ENCODE measurements around the gene BYSL. TPM values are rescaled to one million over a fixed set of nuclear protein-coding genes. Genes with fewer than 3 reads are reported as not detected.
A peak's percentile ranks its signal among the peaks of the same experiment; 100 is the strongest.

Gene BYSL
- total and polyA plus RNA-seq, 9 of the 15 experiments (the other 6 are each of a cell fraction or from before 2014, with no cell fraction given): 22.2 to 92.3 (median 53.4) TPM

DNA sequence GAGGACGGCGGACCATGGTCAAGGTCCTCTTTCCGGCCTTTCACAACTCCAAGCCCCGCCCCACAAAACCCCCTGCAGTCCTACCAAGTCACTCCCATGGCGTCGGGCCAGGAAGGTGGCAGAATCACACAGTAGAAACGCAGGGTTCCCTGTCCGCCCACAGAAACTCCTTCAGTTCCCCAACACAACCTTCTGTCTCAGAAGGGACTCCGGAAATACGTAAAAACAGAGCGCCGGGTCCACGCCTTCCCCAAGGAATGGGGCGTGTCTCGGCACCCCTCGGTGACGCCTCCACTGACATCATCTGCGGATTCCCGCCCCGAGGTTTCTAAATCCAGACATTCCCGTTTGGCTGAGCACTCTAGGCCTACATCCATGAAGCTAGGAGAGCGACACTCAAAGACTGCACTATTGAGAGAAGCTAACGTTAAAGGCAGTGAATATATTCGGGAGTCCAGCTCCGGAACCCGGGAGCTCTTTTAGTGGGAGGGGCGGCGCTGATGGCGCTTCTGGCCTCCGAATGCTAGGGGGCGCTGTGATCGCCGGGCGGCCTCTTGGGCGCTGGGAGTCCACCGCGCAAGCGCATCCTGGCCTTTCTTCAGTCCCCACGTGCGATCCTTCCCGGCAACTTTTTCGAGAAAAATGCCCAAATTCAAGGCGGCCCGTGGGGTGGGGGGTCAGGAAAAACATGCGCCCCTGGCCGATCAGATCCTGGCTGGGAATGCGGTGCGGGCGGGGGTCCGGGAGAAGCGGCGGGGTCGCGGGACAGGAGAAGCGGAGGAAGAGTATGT lies at the start of gene BYSL, which contains the start of gene MED20 (continued):
- peak; percentile 10; the same call in 1 of the 2 replicates for TF ChIP-seq NFATC3 (IDR thresholded peaks at IDR 0.05)
- TF ChIP-seq TBL1XR1 (IDR thresholded peaks at IDR 0.05; ENCODE audit: low read length in 2 of 2): peak in 1 of 2 experiments; percentile 97; a peak in 2 of 4 replicates
- peak; percentile 10; the same call in 1 of the 2 replicates for TF ChIP-seq ARID1B (IDR thresholded peaks at IDR 0.05)
- no peak for TF ChIP-seq ZNF3 (CRISPR knock-in tag; IDR thresholded peaks at IDR 0.05)
- no peak for TF ChIP-seq SOX6 (IDR thresholded peaks at IDR 0.05)
- peak; percentile 96 for TF ChIP-seq NFIC (IDR thresholded peaks at IDR 0.05)
- TF ChIP-seq, protein P1, sequence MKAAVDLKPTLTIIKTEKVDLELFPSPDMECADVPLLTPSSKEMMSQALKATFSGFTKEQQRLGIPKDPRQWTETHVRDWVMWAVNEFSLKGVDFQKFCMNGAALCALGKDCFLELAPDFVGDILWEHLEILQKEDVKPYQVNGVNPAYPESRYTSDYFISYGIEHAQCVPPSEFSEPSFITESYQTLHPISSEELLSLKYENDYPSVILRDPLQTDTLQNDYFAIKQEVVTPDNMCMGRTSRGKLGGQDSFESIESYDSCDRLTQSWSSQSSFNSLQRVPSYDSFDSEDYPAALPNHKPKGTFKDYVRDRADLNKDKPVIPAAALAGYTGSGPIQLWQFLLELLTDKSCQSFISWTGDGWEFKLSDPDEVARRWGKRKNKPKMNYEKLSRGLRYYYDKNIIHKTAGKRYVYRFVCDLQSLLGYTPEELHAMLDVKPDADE (conservative IDR thresholded peaks at IDR 0.05; ENCODE audit: control insufficient read depth, low read depth, low read length): no peak; the same call in 1 of the 2 replicates
- TF ChIP-seq WHSC1 (IDR thresholded peaks at IDR 0.05; ENCODE audit: low read length): no peak
- peak; percentile 100 for TF ChIP-seq MTA1 (IDR thresholded peaks at IDR 0.05; ENCODE audit: borderline replicate concordance)
- TF ChIP-seq ZNF311 (CRISPR knock-in tag; IDR thresholded peaks at IDR 0.05): no peak
- TF ChIP-seq MECOM (CRISPR knock-in tag; IDR thresholded peaks at IDR 0.05): 0 out of 2 replicates have a peak, but pooled peaks have one; percentile 25
- TF ChIP-seq TBP (optimal IDR thresholded peaks at IDR 0.05; ENCODE audit: low read depth, low read length): peak; percentile 74
- peak; percentile 81 for TF ChIP-seq SNIP1 (IDR thresholded peaks at IDR 0.05; ENCODE audit: low read depth)
- TF ChIP-seq ZNF76 (CRISPR knock-in tag; IDR thresholded peaks at IDR 0.05; ENCODE audit: borderline replicate concordance): no peak
- no peak for TF ChIP-seq SRSF9 (IDR thresholded peaks at IDR 0.05; ENCODE audit: borderline replicate concordance, low read depth, low read length)
- TF ChIP-seq, protein P2, sequence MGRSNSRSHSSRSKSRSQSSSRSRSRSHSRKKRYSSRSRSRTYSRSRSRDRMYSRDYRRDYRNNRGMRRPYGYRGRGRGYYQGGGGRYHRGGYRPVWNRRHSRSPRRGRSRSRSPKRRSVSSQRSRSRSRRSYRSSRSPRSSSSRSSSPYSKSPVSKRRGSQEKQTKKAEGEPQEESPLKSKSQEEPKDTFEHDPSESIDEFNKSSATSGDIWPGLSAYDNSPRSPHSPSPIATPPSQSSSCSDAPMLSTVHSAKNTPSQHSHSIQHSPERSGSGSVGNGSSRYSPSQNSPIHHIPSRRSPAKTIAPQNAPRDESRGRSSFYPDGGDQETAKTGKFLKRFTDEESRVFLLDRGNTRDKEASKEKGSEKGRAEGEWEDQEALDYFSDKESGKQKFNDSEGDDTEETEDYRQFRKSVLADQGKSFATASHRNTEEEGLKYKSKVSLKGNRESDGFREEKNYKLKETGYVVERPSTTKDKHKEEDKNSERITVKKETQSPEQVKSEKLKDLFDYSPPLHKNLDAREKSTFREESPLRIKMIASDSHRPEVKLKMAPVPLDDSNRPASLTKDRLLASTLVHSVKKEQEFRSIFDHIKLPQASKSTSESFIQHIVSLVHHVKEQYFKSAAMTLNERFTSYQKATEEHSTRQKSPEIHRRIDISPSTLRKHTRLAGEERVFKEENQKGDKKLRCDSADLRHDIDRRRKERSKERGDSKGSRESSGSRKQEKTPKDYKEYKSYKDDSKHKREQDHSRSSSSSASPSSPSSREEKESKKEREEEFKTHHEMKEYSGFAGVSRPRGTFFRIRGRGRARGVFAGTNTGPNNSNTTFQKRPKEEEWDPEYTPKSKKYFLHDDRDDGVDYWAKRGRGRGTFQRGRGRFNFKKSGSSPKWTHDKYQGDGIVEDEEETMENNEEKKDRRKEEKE (IDR thresholded peaks at IDR 0.05; ENCODE audit: borderline replicate concordance in 1 of 2, control insufficient read depth in 1 of 2, low read depth in 2 of 2, low read length in 1 of 2): peak in 1 of 2 experiments; percentile 42; a peak in 1 of 4 replicates
- no peak for TF ChIP-seq TAL1 (IDR thresholded peaks at IDR 0.05)
- no peak for TF ChIP-seq ZSCAN29 (IDR thresholded peaks at IDR 0.05)
- TF ChIP-seq ARHGAP35 (IDR thresholded peaks at IDR 0.05; ENCODE audit: partially characterized antibody): no peak
- TF ChIP-seq ZNF583 (CRISPR knock-in tag; IDR thresholded peaks at IDR 0.05): no peak
- TF ChIP-seq PHF20 (IDR thresholded peaks at IDR 0.05; ENCODE audit: partially characterized antibody): peak; percentile 84
- TF ChIP-seq NCOA1 (IDR thresholded peaks at IDR 0.05; ENCODE audit: low read depth): no peak
- no peak for TF ChIP-seq ZFP30 (CRISPR knock-in tag; IDR thresholded peaks at IDR 0.05; ENCODE audit: borderline replicate concordance)
- TF ChIP-seq, protein P3, sequence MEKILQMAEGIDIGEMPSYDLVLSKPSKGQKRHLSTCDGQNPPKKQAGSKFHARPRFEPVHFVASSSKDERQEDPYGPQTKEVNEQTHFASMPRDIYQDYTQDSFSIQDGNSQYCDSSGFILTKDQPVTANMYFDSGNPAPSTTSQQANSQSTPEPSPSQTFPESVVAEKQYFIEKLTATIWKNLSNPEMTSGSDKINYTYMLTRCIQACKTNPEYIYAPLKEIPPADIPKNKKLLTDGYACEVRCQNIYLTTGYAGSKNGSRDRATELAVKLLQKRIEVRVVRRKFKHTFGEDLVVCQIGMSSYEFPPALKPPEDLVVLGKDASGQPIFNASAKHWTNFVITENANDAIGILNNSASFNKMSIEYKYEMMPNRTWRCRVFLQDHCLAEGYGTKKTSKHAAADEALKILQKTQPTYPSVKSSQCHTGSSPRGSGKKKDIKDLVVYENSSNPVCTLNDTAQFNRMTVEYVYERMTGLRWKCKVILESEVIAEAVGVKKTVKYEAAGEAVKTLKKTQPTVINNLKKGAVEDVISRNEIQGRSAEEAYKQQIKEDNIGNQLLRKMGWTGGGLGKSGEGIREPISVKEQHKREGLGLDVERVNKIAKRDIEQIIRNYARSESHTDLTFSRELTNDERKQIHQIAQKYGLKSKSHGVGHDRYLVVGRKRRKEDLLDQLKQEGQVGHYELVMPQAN (IDR thresholded peaks at IDR 0.05; ENCODE audit: borderline replicate concordance): peak; percentile 99
